ENCODE data around the gene ABCC4.

DNA sequence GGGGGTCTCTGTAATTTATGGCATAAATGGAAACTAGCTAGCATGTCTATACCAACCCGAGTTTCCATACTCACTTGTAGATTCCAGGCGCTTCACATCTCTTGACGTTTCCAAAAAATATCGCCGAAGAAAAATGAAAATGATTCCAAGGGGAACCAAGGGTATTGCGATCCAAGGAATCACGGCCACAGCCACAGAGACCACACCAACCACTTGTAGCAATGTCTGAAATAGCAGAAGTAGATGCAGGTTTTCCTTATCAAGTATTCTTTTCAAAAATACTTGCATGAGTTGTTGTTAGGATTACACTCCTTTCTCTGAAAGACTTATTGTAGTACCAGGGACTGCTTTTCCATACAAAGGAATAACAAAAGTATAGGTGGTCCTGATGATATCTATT lies 218.2 kb downstream of the ABCC4 start:
- TF ChIP-seq, protein P1, sequence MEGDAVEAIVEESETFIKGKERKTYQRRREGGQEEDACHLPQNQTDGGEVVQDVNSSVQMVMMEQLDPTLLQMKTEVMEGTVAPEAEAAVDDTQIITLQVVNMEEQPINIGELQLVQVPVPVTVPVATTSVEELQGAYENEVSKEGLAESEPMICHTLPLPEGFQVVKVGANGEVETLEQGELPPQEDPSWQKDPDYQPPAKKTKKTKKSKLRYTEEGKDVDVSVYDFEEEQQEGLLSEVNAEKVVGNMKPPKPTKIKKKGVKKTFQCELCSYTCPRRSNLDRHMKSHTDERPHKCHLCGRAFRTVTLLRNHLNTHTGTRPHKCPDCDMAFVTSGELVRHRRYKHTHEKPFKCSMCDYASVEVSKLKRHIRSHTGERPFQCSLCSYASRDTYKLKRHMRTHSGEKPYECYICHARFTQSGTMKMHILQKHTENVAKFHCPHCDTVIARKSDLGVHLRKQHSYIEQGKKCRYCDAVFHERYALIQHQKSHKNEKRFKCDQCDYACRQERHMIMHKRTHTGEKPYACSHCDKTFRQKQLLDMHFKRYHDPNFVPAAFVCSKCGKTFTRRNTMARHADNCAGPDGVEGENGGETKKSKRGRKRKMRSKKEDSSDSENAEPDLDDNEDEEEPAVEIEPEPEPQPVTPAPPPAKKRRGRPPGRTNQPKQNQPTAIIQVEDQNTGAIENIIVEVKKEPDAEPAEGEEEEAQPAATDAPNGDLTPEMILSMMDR (IDR thresholded peaks at IDR 0.05), result no peak
- TF ChIP-seq POLR2A (IDR thresholded peaks at IDR 0.05) (no peak), EP300 (IDR thresholded peaks at IDR 0.05) (no peak)
